ENCODE measurements around the gene CYP4B1.

The CYP4B1 gene

GRCh38 chr1:46797696-46798470 is 963 bp upstream of the CYP4B1 start:
- DNase-seq, result no peak

DNA sequence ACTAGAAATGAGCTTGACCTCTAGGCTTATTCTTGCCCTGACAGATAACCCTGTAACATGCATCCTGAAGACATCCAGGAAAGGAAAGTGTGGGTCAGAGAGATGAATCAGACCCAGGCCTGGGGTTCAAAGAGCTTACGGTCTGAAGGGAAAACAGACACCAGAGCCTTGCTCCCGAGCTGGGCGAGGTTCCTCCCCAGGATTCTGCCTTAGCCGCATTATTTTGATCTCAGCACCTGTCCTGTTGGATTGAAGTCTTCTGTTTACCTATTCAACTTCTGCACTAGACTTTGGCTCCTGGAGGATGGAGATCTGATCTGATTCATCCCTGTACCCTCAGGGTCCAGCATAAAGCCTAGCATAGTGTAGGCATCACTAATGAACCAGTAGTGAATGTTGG is 1.9 kb downstream of the CYP4B1 start:
- DNase-seq, result no peak

- no peak for DNase-seq
Measured at GRCh38 chr1:46801323-46802055, 2.6 kb downstream of the CYP4B1 start.

GRCh38 chr1:46802081-46802480 is 3.2 kb downstream of the CYP4B1 start:
- DNase-seq, result no peak

- DNase-seq, result no peak
Measured at GRCh38 chr1:46802901-46803574, 4.2 kb downstream of the CYP4B1 start.

GRCh38 chr1:46804027-46804889 is 5.4 kb downstream of the CYP4B1 start:
- no peak for DNase-seq

- no peak for DNase-seq
Measured at GRCh38 chr1:46804926-46805325, 6.1 kb downstream of the CYP4B1 start.

GRCh38 chr1:46805755-46806154 is 6.9 kb downstream of the CYP4B1 start:
- DNase-seq, result no peak

- DNase-seq, result no peak
Measured at GRCh38 chr1:46806196-46807020, 7.6 kb downstream of the CYP4B1 start.

GRCh38 chr1:46807046-46807972 is 8.5 kb downstream of the CYP4B1 start:
- no peak for DNase-seq

DNA sequence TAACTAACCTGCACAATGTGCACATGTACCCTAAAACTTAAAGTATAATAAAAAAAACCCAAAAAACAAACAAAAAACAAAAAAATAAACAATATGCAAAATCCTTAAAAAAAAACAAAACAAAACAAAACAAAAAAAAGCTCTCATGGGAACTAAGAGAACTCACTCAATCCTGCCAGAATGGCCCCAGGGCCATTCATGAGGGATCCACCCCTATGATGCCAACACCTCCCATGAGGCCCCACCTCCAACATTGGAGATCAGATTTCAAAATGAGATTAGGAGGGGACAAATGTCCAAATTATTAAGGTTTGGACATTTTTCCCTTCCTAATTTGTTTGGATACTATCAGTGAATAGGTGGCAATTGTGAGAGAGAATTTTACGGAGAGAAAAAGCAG is 10.2 kb downstream of the CYP4B1 start:
- no peak for DNase-seq

- DNase-seq, result no peak
Measured at GRCh38 chr1:46809904-46810303, 11.1 kb downstream of the CYP4B1 start.

GRCh38 chr1:46810596-46810995 is 11.8 kb downstream of the CYP4B1 start:
- DNase-seq, result no peak

DNA sequence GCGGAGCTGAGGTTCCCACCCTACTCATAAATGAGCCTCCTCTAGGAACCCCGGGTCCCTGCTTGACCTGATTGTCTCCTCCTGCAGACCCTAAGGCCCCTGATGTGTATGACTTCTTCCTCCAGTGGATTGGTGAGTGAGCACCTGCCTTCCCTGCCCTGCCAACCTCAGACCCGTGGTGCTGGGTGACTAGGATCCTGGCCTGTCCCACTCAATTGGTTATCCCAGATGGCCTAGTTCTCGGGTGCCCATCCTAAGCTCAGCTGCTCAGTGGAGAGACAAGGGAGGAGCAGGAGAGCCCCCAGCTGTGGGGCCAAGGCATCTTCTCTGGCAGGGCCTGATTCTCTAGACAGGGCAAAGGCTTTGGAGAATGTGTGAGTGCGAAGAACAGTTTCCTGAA is 12.2 kb downstream of the CYP4B1 start:
- no peak for DNase-seq

DNA sequence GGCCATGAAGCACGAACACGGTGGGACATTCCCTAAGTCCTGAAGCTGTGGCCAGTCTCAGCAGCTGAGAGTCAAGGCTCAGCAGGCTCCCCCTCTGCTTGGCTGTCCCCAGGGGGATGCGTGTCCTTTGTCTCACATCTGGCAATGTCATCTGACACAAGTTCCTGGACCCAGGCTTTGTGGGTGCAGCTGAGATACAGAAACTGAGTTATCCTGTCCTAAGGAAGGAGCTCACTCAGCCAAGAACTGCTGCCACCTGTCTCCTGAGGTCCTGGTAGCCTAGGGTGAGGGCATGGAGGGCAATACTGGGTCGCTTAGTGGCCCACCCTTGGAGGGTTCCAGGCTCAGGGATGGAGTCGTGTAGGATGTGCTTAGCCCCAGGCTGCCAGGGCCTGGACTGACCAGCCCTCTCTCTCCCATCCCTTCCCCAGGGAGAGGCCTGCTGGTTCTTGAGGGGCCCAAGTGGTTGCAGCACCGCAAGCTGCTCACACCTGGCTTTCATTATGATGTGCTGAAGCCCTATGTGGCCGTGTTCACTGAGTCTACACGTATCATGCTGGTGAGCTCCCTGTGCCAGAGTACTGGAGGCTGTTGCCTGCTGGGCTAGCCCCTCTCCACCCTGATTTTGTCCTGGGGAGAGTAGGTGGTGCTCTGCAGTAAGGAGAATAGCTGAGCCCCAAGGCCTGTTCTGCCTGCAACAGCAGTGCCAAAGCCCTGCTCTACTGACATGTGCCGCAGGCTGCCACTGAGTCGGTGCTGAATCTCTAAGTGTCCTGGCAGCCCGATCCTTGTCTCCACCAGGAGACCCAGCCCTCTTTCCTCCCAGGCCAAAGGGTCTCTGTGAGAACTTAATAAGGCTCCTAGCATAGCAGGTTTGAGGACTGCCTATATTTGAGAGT is 13.5 kb downstream of the CYP4B1 start:
- no peak for DNase-seq

DNA sequence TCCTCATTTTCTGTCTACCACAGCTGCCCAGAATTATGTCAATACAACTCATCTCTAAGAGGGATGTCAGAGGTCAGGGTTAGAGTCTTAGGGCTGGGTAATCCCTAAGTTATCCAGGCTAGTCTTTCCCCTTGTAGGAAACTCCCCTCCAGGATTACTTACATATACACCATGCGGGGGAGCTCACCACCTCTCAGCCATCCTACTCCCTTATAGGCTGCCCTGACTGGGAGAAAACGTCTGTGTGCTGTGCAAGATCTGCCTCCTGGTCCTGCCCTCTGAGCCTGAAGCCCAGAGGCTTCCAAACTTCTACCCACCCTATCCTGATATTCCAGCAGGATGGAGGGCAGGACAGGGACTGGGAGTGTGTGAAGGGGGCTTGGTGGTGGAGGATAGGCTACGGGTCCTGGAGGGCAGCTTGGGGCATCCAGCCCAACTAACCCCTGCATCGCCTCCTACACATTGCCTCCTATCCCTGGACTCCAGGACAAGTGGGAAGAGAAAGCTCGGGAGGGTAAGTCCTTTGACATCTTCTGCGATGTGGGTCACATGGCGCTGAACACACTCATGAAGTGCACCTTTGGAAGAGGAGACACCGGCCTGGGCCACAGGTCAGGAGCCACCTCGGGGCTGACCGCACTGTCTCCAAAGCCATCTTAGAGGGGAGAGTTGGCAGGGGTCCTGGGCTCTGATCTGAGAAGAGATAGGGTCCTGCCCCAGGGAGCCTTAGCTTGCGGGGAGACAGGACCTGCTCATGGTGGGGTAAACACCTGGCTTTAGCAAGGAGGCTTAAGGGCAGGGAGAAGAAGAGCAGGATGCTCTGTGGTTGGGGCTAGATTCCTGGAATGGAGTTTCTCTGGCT is 14.4 kb downstream of the CYP4B1 start:
- no peak for DNase-seq

DNA sequence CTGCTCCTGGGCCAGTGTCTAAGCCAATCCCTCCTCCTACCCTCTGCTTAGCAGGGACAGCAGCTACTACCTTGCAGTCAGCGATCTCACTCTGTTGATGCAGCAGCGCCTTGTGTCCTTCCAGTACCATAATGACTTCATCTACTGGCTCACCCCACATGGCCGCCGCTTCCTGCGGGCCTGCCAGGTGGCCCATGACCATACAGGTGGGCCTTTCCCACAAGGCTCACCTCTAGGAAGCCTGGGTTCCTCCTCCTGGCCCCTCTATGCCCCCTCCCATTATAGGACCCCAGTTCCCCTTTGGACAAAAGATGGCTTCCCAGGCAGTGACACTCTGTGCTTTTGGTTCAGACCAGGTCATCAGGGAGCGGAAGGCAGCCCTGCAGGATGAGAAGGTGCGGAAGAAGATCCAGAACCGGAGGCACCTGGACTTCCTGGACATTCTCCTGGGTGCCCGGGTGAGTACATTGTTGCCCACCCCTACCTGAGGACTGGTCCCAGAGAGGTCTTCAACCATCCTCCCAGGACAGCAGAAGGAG is 15.1 kb downstream of the CYP4B1 start:
- no peak for DNase-seq

DNA sequence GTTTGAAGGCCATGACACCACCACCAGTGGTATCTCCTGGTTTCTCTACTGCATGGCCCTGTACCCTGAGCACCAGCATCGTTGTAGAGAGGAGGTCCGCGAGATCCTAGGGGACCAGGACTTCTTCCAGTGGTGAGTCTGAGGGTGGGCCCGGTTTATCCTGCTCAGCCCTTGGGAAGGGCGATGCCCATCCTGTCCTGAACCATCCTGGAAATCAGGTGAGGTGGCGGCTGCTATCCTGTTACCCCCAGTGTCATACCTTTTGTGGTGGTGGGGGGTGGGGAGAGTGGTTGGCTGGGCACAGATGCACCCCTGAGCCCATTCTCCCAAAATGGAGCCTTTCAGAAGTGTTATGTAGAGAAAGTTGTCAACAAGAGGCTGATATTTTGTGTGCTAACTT is 16.3 kb downstream of the CYP4B1 start:
- DNase-seq, result no peak

All from activated naive CD4-positive, alpha-beta T cell treated with Interleukin-2 at 50 U/mL for 16 hours (primary cell).